Measurements from ENCODE around the gene MGLL.

DNA sequence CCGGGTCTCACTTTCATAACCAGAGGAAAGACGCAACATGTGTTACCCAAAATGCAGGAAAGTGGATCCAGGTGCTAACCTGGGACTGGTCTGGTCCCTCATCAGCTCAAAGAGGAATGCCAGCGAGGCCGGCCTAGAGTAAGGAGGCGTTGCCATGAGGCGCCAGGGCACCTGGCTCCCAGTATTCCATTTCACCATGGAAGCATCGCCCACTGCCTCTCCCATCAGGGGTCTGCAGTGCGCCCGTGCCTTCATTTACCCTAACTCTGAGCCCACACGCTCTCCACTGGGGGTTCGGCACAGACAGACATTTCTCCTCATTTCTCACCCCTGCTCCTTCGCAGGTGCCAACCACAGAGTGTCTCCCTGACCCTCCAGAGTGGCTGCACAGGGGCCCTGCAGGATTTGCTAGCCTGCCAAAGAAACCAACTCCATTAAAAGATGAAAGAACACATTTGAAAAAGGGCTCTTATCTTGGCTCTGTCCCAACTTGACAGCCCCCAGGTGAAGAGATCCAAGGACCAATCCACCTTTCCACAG, 88.1 kb downstream of the MGLL start:
- TF ChIP-seq, protein P1, sequence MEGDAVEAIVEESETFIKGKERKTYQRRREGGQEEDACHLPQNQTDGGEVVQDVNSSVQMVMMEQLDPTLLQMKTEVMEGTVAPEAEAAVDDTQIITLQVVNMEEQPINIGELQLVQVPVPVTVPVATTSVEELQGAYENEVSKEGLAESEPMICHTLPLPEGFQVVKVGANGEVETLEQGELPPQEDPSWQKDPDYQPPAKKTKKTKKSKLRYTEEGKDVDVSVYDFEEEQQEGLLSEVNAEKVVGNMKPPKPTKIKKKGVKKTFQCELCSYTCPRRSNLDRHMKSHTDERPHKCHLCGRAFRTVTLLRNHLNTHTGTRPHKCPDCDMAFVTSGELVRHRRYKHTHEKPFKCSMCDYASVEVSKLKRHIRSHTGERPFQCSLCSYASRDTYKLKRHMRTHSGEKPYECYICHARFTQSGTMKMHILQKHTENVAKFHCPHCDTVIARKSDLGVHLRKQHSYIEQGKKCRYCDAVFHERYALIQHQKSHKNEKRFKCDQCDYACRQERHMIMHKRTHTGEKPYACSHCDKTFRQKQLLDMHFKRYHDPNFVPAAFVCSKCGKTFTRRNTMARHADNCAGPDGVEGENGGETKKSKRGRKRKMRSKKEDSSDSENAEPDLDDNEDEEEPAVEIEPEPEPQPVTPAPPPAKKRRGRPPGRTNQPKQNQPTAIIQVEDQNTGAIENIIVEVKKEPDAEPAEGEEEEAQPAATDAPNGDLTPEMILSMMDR (IDR thresholded peaks at IDR 0.05): no peak
- no peak for TF ChIP-seq POLR2A (IDR thresholded peaks at IDR 0.05)
